Measurements from ENCODE around the gene RAB3C.
"Not testable (repeated sequence)": the region's sequence is repeated elsewhere in the genome, so short reads cannot be mapped to it uniquely, and the experiment has no call there.

The RAB3C gene

DNA sequence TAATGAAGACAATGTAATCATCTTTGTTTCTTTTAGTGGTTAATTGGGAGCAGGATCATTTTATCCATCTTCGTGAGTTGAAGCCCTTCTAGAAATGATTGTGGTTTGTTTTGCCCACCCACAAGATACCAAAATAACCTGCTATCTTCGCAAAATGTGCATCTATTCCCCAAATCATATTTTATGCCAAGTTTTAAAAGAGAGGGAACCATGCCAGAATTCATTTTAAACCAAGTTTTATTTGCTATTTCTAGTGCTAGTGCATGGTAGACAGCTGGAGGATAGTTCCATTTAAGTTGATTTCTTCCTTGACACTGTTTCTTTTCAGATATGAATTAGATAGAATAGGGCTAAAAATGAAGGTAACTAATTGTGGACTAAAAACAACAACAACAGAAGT is 104.2 kb downstream of the RAB3C start:
- Histone ChIP-seq H3K4me1 (ENCODE audit: control insufficient read depth in 1 of 2, insufficient read depth in 1 of 2, low read depth in 1 of 2, low read length in 1 of 2) (no peaks in the 10 kb centered on the region), H3K27me3 (no peaks in the 10 kb centered on the region), H3K4me3 (ENCODE audit: low read depth in 1 of 2, low read length in 1 of 2) (no peak overlapping the region), H3K36me3 (no peaks in the 10 kb centered on the region), H3K27ac (no peak overlapping the region), H3K9me3 (no peaks in the 10 kb centered on the region)
- TF ChIP-seq, protein P1, sequence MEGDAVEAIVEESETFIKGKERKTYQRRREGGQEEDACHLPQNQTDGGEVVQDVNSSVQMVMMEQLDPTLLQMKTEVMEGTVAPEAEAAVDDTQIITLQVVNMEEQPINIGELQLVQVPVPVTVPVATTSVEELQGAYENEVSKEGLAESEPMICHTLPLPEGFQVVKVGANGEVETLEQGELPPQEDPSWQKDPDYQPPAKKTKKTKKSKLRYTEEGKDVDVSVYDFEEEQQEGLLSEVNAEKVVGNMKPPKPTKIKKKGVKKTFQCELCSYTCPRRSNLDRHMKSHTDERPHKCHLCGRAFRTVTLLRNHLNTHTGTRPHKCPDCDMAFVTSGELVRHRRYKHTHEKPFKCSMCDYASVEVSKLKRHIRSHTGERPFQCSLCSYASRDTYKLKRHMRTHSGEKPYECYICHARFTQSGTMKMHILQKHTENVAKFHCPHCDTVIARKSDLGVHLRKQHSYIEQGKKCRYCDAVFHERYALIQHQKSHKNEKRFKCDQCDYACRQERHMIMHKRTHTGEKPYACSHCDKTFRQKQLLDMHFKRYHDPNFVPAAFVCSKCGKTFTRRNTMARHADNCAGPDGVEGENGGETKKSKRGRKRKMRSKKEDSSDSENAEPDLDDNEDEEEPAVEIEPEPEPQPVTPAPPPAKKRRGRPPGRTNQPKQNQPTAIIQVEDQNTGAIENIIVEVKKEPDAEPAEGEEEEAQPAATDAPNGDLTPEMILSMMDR (IDR thresholded peaks at IDR 0.05), result no peak

DNA sequence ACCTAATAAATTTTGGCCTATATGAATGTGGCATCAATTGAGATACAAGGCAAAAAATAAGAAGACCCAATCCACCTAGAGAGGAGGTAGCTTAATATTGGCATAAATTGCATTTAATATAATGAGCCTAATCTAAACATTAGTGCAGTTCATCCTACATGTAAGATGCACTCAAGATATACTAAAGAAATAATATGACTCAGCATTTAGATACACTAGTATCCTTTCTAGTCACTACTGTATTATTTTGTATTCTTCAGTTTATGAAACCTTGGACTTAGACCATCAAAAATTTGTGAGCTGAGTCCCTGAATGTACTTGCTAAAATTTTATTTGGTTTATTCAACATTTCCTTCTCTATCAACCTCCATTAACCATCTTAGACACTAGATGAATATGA is 104.7 kb downstream of the RAB3C start:
- H3K36me3 ChIP-seq, result no peaks in the 10 kb centered on the region
- H3K27me3 ChIP-seq, result no peaks in the 10 kb centered on the region
- H3K4me3 ChIP-seq (ENCODE audit: low read depth in 1 of 2, low read length in 1 of 2), result no peak overlapping the region
- no peak overlapping the region for H3K27ac ChIP-seq
- TF ChIP-seq, protein P1 (IDR thresholded peaks at IDR 0.05), result no peak
- H3K4me1 ChIP-seq (ENCODE audit: control insufficient read depth in 1 of 2, insufficient read depth in 1 of 2, low read depth in 1 of 2, low read length in 1 of 2), result no peaks in the 10 kb centered on the region
- H3K9me3 ChIP-seq, result no peaks in the 10 kb centered on the region

DNA sequence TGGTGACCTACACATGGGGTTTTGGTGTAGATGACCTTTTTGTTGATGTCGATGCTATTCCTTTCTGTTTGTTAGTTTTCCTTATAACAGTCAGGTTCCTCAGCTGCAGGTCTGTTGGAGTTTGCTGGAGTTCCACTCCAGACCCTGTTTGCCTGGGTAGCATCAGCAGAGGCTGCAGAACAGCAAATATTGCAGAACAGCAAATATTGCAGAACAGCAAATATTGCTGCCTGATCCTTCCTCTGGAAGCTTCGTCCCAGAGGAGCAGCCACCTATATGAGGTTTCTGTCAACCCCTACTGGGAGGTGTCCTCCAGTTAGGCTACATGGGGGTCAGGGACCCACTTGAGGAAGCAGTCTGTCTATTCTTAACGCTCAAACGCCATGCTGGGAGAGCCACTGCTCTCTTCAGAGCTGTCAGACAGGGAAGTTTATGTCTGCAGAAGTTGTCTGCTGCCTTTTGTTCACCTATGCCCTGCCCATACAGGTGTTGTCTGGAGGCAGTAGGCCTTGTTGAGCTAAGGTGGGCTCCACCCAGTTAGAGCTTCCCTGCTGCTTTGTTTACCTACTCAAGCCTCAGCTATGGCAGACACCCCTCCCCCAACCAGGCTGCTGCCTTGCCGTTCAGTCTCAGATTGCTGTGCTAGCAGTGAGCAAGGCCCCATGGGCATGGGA is 116.3 kb downstream of the RAB3C start:
- not testable (repeated sequence) for H3K4me1 ChIP-seq (ENCODE audit: control insufficient read depth in 1 of 2, insufficient read depth in 1 of 2, low read depth in 1 of 2, low read length in 1 of 2); H3K4me3 ChIP-seq (ENCODE audit: low read depth in 1 of 2, low read length in 1 of 2)

DNA sequence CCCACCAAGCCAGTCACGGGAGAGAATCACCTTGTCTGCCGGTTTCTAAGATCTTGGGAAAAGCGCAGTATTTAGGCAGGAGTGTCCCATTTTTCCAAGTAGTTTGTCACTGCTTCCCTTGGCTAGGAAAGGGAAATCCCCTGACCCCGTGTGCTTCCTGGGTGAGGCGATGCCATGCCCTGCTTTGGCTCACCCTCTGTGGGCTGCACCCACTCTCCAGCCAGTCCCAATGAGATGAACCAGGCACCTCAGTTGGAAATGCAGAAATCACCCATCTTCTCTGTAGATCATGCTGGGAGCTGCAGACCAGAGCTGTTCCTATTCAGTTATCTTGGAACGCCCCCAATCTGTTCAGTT is 116.9 kb downstream of the RAB3C start:
- Histone ChIP-seq H3K36me3 (no peaks in the 10 kb centered on the region), H3K9me3 (no peaks in the 10 kb centered on the region), H3K27ac (no peak overlapping the region), H3K4me3 (ENCODE audit: low read depth in 1 of 2, low read length in 1 of 2) (no peak overlapping the region), H3K27me3 (no peaks in the 10 kb centered on the region), H3K4me1 (ENCODE audit: control insufficient read depth in 1 of 2, insufficient read depth in 1 of 2, low read depth in 1 of 2, low read length in 1 of 2) (no peaks in the 10 kb centered on the region)
- TF ChIP-seq, protein P1 (IDR thresholded peaks at IDR 0.05), result no peak

More for the DNA sequence above, 116.3 kb downstream of the RAB3C start:
- H3K27me3 ChIP-seq, H3K27ac ChIP-seq, H3K9me3 ChIP-seq, H3K36me3 ChIP-seq: not testable (repeated sequence)

DNA sequence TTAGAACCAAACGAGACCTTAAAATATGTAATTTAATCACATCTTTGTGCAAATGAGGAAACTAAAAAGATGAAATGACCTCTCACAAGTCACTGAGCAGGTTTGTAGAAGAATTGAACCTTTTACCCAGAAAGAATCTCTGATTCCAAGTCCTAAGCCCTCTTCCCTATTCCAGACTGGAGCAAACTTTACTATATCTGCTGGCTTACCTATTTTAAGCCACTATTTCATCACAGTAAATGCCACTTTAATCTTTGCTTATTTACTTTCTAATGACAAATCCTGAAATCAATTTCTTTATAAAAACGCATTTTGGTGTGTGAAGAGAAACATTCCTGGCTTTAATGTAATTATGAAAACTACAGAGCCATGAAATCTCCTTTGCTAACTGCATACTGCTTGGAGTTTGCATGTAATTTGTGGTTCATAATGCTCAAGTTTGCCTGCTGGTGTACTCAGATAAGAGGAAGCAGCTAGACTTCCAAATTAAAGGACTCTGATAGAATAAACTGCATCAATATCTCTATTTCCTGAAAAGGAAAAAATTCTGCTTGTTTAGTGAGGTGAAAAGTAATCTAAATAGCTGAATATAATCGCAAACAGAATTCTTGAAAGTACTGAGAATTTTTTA is 121.2 kb downstream of the RAB3C start:
- no peaks in the 10 kb centered on the region for H3K27me3 ChIP-seq
- no peaks in the 10 kb centered on the region for H3K36me3 ChIP-seq
- no peaks in the 10 kb centered on the region for H3K9me3 ChIP-seq
- H3K4me3 ChIP-seq (ENCODE audit: low read depth in 1 of 2, low read length in 1 of 2), result no peak overlapping the region
- TF ChIP-seq, protein P1 (IDR thresholded peaks at IDR 0.05), result no peak
- no peaks in the 10 kb centered on the region for H3K4me1 ChIP-seq (ENCODE audit: control insufficient read depth in 1 of 2, insufficient read depth in 1 of 2, low read depth in 1 of 2, low read length in 1 of 2)
- H3K27ac ChIP-seq, result no peak overlapping the region

DNA sequence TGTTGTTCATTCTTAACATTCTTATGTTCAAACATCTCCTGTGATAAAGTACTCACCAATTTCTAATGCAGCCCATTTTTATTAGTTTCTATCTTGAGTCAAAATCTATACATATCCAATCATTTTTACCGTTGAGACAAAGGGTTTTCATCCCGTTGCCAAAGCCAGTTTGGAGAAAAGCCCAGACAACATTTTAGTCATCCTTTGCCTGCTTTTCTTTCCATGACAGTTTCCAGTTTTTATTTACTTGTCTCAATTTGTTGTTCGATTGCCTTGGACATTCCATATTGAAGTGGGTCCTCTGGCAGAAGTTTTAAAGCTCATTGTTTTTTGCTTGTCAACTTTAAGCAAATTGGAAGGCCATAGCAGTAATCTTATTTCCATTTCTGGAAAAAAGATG is 123.9 kb downstream of the RAB3C start:
- Histone ChIP-seq H3K4me3 (ENCODE audit: low read depth in 1 of 2, low read length in 1 of 2) (no peak overlapping the region), H3K27me3 (no peaks in the 10 kb centered on the region), H3K36me3 (no peaks in the 10 kb centered on the region), H3K9me3 (no peaks in the 10 kb centered on the region), H3K27ac (no peak overlapping the region), H3K4me1 (ENCODE audit: control insufficient read depth in 1 of 2, insufficient read depth in 1 of 2, low read depth in 1 of 2, low read length in 1 of 2) (no peaks in the 10 kb centered on the region)
- TF ChIP-seq, protein P1 (IDR thresholded peaks at IDR 0.05), result no peak
